ENCODE measurements around the gene UTP3.
"Not testable (repeated sequence)": the region's sequence is repeated elsewhere in the genome, so short reads cannot be mapped to it uniquely, and the experiment has no call there.

The UTP3 gene

GRCh38 chr4:70687821-70688794, at the start of gene UTP3:
UTP3 (plus strand) TSS chr4:70688532; CDS start chr4:70688678, 146 bp downstream.
- peak; percentile 98 for TF ChIP-seq CTCF (IDR thresholded peaks at IDR 0.05; ENCODE audit: extremely low read depth, insufficient read depth, missing control alignments)
- peak; percentile 79 for DNase-seq (ENCODE audit: low spot score)
- in situ Hi-C loops (cut with MboI; ENCODE audit: low pct_unique_long_range_greater_than_20kb, low sequenced_read_pairs, unreplicated experiment): no loop called here

GRCh38 chr4:70640192-70640591, 48.1 kb upstream of the UTP3 start:
- in situ Hi-C loops (cut with MboI; ENCODE audit: low pct_unique_long_range_greater_than_20kb, low sequenced_read_pairs, unreplicated experiment): no loop called here
- TF ChIP-seq CTCF (IDR thresholded peaks at IDR 0.05; ENCODE audit: extremely low read depth, insufficient read depth, missing control alignments): no peak
- no peak for DNase-seq (ENCODE audit: low spot score)

GRCh38 chr4:70650741-70651140, 37.6 kb upstream of the UTP3 start:
- DNase-seq (ENCODE audit: low spot score); in situ Hi-C loops (cut with MboI; ENCODE audit: low pct_unique_long_range_greater_than_20kb, low sequenced_read_pairs, unreplicated experiment): not testable (repeated sequence)

GRCh38 chr4:70651864-70652506, 36.3 kb upstream of the UTP3 start:
- peak; percentile 41 for TF ChIP-seq CTCF (IDR thresholded peaks at IDR 0.05; ENCODE audit: extremely low read depth, insufficient read depth, missing control alignments)
- peak; percentile 24 for DNase-seq (ENCODE audit: low spot score)
- in situ Hi-C loops (cut with MboI; ENCODE audit: low pct_unique_long_range_greater_than_20kb, low sequenced_read_pairs, unreplicated experiment): no loop called here

GRCh38 chr4:70654605-70655011, 33.7 kb upstream of the UTP3 start:
- in situ Hi-C loops (cut with MboI; ENCODE audit: low pct_unique_long_range_greater_than_20kb, low sequenced_read_pairs, unreplicated experiment): no loop called here
- DNase-seq (ENCODE audit: low spot score): no peak
- no peak for TF ChIP-seq CTCF (IDR thresholded peaks at IDR 0.05; ENCODE audit: extremely low read depth, insufficient read depth, missing control alignments)

- no peak for DNase-seq (ENCODE audit: low spot score)
- TF ChIP-seq CTCF (IDR thresholded peaks at IDR 0.05; ENCODE audit: extremely low read depth, insufficient read depth, missing control alignments): no peak
- in situ Hi-C loops (cut with MboI; ENCODE audit: low pct_unique_long_range_greater_than_20kb, low sequenced_read_pairs, unreplicated experiment): no loop called here
Observed at GRCh38 chr4:70657326-70657725, 31.0 kb upstream of the UTP3 start.

- in situ Hi-C loops (cut with MboI; ENCODE audit: low pct_unique_long_range_greater_than_20kb, low sequenced_read_pairs, unreplicated experiment): no loop called here
- DNase-seq (ENCODE audit: low spot score): no peak
- no peak for TF ChIP-seq CTCF (IDR thresholded peaks at IDR 0.05; ENCODE audit: extremely low read depth, insufficient read depth, missing control alignments)
Observed at GRCh38 chr4:70658418-70658817, 29.9 kb upstream of the UTP3 start.
